ENCODE results near the gene FGB. TPM values are rescaled to one million over a fixed set of nuclear protein-coding genes. Genes with fewer than 3 reads are reported as not detected.

FGB gene
- 37.0 TPM for total RNA-seq

DNA sequence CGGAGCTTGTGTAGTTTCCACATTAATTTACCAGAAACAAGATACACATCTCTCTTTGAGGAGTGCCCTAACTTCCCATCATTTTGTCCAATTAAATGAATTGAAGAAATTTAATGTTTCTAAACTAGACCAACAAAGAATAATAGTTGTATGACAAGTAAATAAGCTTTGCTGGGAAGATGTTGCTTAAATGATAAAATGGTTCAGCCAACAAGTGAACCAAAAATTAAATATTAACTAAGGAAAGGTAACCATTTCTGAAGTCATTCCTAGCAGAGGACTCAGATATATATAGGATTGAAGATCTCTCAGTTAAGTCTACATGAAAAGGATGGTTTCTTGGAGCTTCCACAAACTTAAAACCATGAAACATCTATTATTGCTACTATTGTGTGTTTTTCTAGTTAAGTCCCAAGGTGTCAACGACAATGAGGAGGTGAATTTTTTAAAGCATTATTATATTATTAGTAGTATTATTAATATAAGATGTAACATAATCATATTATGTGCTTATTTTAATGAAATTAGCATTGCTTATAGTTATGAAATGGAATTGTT lies at the start of gene FGB:
Gene FGB (plus strand): TSS at position 315 of the 558 bp plus-strand sequence. CDS start 8 bp downstream, at position 323.
- Histone ChIP-seq H3K4me1 (no peaks in the 10 kb centered on the region), H3K27me3 (no peaks in the 10 kb centered on the region), H3K9me3 (no peaks in the 10 kb centered on the region), H3K4me3 (no peak within 1 kb of the TSS), H3K36me3 (no peaks in the 10 kb centered on the region), H3K27ac (no peak within 1 kb of the TSS)
- intact Hi-C loops (cut with DNase I), result no loop called here
- DNase-seq (ENCODE audit: low spot score in 2 of 2), result no peak
- TF ChIP-seq, protein P1, sequence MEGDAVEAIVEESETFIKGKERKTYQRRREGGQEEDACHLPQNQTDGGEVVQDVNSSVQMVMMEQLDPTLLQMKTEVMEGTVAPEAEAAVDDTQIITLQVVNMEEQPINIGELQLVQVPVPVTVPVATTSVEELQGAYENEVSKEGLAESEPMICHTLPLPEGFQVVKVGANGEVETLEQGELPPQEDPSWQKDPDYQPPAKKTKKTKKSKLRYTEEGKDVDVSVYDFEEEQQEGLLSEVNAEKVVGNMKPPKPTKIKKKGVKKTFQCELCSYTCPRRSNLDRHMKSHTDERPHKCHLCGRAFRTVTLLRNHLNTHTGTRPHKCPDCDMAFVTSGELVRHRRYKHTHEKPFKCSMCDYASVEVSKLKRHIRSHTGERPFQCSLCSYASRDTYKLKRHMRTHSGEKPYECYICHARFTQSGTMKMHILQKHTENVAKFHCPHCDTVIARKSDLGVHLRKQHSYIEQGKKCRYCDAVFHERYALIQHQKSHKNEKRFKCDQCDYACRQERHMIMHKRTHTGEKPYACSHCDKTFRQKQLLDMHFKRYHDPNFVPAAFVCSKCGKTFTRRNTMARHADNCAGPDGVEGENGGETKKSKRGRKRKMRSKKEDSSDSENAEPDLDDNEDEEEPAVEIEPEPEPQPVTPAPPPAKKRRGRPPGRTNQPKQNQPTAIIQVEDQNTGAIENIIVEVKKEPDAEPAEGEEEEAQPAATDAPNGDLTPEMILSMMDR (IDR thresholded peaks at IDR 0.05), result no peak

GRCh38 chr4:154516318-154517029 lies 46.3 kb upstream of the FGB start:
- TF ChIP-seq, protein P1 (IDR thresholded peaks at IDR 0.05), result no peak
- no peaks in the 10 kb centered on the region for H3K9me3 ChIP-seq
- no peaks in the 10 kb centered on the region for H3K36me3 ChIP-seq
- no peaks in the 10 kb centered on the region for H3K4me1 ChIP-seq
- no peak overlapping the region for H3K4me3 ChIP-seq
- DNase-seq (ENCODE audit: low spot score in 2 of 2), result no peak
- intact Hi-C loops (cut with DNase I), result no loop called here
- no peak overlapping the region for H3K27ac ChIP-seq
- no peaks in the 10 kb centered on the region for H3K27me3 ChIP-seq

GRCh38 chr4:154517591-154517990 lies 45.2 kb upstream of the FGB start:
- Histone ChIP-seq H3K36me3 (no peaks in the 10 kb centered on the region), H3K27me3 (no peaks in the 10 kb centered on the region), H3K27ac (no peak overlapping the region), H3K4me3 (no peak overlapping the region), H3K9me3 (no peaks in the 10 kb centered on the region), H3K4me1 (no peaks in the 10 kb centered on the region)
- intact Hi-C loops (cut with DNase I), result no loop called here
- DNase-seq (ENCODE audit: low spot score in 2 of 2), result no peak
- TF ChIP-seq, protein P1 (IDR thresholded peaks at IDR 0.05), result no peak

- Histone ChIP-seq H3K4me3 (no peak overlapping the region), H3K36me3 (no peaks in the 10 kb centered on the region), H3K4me1 (no peaks in the 10 kb centered on the region), H3K27ac (no peak overlapping the region), H3K27me3 (no peaks in the 10 kb centered on the region), H3K9me3 (no peaks in the 10 kb centered on the region)
- intact Hi-C loops (cut with DNase I), result no loop called here
- TF ChIP-seq, protein P1 (IDR thresholded peaks at IDR 0.05), result no peak
- DNase-seq (ENCODE audit: low spot score in 2 of 2), result no peak
These were observed 43.6 kb upstream of the FGB start for GRCh38 chr4:154519214-154519613.

DNA sequence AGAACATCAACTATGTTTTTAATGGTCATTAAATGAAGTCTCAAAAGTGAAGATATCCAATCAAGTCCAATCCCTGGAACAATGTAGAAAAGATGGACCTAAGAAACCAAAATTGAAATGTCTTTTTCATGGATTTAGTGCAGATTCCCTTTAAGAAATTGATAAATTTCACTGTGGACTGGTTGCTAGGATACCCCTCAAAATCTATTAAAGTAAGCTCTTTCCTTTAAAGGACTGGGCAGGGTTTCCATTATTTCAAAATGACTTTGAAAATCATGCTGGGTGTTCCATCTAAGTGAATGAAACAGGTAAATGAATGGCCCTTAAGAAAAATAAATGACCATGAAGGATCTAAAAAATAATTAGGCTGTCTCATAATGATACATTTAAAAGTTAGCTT lies 41.2 kb upstream of the FGB start:
- intact Hi-C loops (cut with DNase I), result no loop called here
- H3K4me3 ChIP-seq, result no peak overlapping the region
- TF ChIP-seq, protein P1 (IDR thresholded peaks at IDR 0.05), result no peak
- no peaks in the 10 kb centered on the region for H3K27me3 ChIP-seq
- H3K36me3 ChIP-seq, result no peaks in the 10 kb centered on the region
- H3K27ac ChIP-seq, result no peak overlapping the region
- no peak for DNase-seq (ENCODE audit: low spot score in 2 of 2)
- no peaks in the 10 kb centered on the region for H3K4me1 ChIP-seq
- no peaks in the 10 kb centered on the region for H3K9me3 ChIP-seq
